Stimulated activated CD4-positive, alpha-beta T cell treated with anti-CD3 and anti-CD28 coated beads, Interleukin-2, amount 100 ng/mL, for 48 hours (primary cell): ENCODE measurements around the gene USP49.
"Not testable (repeated sequence)": the region's sequence is repeated elsewhere in the genome, so short reads cannot be mapped to it uniquely, and the experiment has no call there.

Experiments
- DNase-seq, 2 donors: peaks; one replicate each; pipeline ENCODE4 v3.0.0-alpha.2; 2020

USP49 gene

DNA sequence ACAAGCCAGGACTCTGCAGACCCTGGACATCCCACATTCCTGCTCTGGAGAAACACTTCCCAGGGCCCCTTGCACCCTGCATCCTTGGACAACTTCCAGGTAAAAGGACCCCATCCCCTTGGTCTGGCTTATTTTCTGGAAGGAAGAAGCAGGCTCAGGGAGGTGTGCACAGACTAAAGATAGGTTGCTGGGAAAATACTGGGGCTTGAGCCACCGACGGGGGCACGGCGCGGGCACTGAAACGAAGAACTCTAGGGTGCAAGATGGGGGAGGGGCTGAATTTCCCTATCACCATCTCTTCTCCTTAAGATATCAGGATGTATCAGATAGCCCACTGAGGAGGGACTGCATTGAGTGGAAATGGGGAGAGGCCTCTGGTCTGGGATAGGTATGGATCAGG is 116.3 kb downstream of the USP49 start:
- DNase-seq = no peak

DNA sequence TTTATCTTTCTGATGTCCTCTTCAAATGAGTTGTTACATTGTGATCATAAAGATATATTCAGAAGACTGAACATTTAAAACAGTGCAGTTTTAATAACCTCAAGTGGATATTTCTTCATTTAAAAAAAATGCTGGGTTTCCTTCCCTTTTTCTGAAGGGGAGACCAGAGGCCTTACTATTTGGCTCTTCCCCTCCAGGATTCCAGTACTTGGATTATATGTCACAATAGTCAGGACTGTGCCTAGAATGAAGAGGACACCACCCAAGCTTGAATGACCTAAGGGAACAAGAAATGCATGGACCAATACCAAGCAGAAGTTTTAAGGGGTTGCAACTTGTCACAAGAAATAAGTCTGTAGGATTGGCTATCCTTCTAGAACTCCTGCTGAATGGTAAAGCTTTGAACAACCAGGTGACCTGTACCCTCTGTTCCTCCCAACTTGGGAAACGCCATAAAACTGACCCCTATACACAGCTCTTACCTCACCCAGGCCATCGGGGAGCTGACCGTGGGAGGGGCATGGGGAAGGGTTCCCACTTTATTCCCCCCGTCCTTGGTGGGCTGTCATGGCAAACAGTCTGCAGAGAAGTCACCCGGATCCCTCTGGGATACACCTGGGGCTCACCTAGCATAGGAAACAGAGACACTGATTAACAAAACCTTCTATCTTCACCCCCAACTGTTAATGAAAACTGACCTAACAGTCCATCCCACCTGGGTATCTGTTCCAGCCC is 117.5 kb downstream of the USP49 start:
- DNase-seq = no peak

DNA sequence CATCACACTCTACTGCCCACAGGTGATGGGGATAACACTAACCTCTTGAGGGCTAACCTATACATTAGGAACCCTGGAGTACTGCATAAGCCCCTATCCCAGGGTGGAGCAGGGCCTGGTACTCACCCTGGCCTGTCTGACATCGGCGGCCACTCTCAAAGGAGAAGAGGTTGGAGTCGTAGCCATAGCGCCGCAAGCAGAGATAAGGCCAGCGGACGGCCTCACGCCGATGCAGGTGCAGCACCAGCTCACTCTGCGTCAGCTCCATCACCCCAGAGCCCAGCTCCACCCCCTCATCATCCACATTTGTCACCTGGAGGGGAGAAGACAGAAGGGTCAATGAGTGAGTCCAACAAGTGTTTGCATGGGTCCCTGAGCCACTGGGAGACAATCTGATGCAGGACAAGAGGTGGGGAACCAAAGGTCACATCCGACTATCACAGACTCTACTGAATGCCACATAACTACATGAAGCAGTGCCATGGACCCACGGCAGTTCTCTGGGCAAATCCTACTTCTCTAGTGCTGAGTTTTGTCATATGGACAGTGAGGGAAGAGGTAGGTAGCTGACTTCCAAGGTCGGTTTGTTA is 119.8 kb downstream of the USP49 start:
- no peak for DNase-seq

DNA sequence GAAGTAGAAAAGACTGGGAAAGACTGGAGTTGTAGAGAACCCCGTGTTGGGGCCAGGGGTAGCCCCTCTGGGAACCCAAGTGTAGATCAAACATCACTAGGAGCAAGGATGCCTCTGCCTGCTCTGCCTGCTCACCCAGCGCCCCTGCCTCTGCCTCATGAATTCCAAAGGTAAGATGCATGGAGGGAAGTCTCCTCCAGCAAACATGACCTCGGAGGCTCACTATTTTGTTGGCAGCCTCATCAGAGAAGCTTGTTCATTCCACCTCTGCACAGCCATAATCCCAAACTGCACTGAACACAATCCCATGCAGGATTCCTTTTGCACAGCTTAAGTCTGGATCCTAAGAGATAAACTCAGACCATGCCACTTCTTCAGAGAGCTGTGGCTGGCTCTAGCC is 120.3 kb downstream of the USP49 start:
- no peak for DNase-seq

DNA sequence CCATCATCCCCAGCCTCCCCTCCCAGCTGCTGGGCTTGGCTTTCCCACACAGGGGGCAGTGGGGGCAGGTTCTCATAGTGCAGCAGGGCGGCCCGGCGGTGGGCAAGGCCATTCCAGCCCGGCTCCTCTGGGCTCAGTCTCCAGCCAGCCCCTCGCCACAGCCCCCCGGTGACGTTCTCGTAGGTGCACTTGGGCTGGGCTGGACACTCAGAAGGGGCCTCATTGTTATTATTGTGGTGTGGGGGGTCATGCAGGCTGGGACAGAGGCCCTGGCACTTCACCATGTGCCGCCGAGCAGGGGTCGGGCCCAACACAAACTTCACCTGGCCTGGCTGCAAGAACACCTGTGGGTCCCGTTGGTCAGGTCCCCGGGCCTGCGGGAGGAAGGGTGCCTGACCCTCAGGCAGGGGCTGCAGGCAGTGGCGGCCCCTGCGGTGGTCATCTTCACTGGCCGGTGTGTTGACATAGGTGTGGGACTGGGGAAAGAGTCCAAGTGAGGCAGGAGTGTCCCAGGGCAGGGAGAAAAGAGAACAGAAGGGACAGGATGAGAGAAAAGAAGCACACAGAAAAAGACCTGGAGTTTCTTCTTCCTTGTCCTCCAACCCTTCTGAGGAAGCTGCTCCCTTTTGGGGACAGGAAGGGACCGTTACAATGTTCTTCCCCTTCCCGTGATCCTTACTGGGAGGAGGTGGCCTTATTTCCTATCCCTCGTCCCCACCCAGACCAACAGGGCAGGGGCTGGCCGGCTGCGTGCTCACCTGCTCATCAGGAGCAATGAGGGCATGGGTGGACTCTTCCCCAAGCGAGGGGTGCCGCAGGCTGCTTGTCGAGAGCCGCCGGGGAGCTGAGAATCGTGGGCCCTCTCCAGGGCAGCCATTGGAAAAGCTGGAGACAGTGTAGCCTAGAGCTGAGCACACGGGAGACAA is 123.9 kb downstream of the USP49 start:
- no peak for DNase-seq

DNA sequence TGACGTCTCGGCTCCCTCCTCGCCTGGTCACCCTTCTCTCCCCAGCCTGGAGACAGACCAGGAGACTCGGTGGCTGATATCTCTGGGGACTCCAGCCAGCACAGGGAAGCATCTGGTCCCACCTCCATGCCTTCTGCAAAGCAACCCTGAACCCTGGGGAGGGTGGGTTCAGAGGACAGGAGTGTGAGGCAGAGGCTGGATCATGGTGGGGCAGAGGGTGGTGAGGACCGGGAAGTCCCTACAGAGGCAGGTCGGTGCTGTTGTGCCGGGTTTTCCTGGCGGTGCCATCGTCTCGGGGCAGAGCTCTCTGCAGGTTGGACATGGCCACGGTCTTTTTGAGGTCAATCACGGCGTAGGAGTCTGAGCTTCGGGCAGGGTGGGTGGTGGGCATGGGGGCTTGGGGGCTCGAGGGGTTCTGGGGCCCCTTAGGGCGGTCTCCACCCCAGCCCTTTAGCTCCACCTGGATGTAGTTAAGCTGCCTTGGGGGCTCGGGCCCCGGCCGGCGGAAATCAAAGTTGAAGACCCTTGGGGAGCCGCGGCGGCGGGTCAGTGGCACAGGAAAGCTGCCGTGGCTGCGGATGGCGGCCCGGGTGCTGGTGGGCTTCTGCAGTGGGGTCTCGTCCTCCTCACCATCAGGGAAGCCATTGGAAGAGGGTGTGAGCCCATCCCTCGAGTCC is 124.7 kb downstream of the USP49 start:
- no peak for DNase-seq

DNA sequence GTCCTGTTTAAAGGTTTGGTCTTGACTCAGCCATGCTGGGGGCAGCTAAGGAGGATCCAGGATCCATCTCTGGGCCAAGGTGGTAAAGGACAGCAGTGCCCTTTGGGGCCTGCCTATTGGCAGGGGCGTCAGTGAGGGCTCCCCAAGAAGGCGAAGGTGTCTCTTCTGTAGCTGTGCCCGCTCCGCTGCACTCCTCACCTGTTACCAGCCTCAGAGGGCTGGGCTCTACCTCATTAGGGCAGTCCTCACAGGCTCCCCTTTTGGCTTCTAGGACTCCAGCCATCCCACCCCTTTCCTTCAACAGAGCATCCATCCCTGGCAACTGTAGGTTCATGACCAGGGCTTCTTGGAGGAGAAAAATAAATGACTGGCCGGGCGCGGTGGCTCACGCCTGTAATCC is 125.8 kb downstream of the USP49 start:
- DNase-seq = no peak

DNA sequence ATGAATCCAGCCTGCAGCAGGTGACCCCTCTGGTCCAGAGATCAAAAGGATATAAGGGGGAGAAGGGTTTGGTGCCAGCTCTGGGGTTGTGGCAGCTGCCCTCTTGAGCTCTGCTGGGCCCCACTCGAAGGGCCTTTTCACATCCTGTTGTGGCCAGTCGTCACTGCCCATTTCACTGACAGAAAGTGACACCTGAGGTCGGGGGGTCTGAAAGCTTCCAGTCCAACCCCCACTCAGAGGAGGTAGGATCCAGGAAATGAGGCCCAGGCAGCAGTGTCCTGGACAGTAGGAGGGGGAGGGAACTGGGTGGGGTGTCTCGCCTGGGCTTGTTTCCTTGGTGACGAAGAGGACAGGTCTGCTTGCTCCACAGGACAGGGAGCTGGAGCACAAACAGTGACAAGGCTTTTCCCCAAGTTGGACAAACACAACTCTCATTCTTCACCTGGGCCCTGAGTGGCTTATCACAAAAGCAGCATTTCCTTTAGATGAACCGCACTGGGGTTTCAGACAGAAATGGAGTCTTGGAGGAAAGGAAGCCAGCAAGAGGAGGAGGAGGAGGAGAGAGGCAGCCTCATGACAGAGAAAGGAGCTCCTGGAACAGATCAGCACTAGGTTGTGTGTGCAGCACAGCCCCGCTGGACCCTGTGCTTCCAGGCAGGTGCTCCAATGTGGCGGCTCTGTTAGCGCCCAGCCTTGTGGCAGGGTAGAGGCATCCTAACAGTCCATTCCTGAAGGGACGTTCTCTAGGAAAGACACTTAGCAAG is 126.4 kb downstream of the USP49 start:
- no peak for DNase-seq

DNA sequence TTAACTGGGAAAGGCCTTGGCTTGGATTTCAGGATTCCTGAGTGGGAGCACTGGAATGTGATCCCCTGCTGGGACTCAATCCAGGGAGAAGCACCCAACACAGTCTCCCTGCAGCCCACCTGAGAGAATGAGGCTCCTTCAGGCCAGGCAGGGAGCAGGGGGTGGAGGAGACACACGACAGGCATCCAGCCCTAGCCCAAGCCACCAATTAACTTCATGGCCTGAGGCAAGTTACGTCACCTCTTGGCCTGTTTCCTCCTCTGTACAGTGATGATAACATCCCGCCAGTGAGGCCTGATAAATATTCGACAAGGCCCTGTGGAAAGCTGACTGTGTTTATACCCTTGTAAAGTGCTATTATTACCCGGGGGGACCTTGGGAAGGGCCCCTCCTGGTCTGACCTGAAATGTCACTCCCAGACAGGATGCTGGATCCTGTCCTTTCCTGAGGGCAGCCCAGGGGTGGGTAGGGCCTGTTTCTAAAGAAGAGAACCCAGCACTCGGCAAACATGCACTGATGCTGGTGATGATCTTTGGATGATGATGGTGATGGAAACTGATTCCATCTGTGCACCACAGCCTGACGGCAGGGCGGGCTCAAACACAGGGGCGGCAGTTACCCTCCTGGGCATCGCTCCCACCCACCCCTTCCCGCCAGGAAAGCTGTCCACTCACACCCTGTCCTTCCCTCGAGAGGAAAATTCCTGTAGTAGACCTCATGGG is 127.9 kb downstream of the USP49 start:
- no peak for DNase-seq

DNA sequence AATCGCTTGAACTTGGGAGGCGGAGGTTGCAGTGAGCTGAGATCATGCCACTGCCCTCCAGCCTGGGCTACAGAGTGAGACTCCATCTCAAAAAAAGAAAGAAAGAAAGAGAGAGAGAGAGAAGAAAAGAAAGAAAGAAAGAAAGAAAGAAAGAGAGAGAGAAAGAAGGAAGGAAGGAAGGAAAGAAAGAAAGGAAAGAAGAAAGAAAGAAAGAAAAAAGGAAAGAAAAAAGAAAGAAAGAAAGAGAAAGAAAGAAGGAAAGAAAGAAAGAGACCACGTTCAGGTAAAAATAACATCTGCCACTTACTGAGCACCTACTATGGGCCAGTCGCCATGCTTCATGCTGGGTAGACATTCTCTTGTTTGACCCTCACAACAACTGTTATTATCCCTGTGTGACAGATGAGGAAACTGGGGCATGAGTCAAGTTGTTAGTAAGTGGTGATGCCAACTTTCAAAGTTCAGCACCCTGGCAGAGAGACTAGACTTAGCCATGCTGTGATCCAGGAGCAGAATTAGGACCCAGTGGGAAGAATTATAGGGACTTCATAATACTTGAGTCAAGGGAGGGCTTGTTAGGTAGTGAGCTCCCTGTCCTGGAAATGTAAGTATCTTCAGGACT is 129.0 kb downstream of the USP49 start:
- DNase-seq = not testable (repeated sequence)

DNA sequence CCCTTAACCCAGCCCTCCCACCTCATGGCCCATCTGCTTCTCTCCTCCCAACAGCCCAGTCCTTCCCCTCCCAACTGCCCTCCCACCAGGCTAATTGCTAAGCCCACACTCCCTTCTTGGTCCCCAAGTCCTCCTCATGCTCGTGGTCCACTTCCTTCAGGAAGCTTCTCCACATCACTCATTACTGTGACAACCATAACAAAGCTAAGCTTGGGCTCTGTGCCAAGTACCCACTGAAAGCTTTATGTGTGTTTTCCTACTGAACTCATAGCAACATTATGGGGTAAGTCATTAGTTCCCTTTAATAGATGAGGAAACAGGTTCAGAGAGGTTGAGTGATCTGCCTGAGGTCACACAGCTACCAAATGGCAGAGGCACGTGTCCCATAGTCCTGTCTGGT is 131.7 kb downstream of the USP49 start:
- no peak for DNase-seq

DNA sequence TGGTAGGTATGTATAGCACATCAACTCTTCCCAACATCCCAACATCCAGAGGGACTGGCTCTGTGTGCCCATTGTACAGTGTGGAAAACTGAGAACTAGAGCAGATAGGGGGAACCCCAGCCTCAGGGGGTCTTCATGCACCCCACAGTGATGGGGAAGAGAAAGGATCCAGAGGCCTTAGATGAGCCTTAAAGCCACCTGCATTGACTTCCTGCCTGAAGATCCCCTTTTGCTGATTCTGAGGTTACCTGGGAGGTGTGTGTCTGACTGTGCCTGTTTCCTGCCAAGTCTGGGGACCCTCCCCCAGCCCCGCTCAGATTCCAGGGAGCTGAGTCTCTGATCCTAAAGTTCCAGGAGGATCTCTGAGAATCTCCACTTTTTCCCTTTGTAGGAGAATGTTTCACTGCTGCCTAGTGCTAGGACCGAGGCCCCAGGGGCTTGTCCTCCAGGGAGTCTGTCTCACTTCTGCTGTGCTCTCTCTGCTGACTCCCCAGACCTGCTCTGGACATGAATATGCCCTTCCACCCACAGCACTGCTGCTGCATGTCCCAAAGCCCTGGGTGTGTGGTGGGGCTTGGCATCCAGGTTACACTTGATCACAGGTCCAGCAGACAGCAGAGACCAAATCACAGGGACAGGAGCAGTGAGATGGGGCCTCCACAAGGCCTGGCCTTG is 135.1 kb downstream of the USP49 start:
- no peak for DNase-seq

DNA sequence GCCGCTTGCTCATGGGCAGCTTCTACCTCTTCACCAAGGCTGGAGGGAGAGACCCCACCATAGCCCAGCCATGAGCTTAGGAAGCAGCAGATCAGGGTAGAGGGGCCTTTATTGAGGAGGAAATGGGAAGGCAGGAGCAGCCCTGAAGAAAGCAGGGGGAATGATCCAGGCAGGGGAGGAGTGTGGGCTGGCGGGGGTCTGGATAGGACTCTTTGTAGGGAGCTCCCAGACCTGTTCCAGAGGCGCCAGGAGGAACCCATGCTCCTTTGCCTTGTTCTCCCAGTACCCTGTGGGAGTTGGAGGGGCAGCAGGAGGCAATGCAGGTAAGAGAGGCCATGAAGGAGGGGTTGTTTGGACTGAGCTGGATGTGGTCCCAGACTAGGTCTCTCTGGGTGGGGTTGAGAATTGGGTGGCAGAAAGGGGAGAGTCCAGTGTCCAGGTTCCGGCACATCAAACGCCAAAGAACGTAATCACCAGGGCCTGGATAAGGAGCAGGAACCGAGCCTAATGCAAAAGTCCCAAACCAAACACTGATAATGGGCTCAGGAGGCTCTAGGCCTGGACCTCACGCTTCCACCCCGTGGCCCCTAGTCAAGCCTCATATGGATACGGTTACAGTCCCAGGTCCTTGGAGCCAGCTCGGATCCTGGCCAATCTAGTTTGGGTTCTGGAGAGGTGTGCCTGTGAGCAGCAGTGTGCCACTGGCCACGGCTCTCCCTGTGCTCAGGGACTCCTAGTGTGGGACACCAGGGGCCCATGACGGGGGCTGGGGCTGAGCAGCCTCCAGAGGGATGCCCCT is 135.9 kb downstream of the USP49 start:
- DNase-seq = no peak

DNA sequence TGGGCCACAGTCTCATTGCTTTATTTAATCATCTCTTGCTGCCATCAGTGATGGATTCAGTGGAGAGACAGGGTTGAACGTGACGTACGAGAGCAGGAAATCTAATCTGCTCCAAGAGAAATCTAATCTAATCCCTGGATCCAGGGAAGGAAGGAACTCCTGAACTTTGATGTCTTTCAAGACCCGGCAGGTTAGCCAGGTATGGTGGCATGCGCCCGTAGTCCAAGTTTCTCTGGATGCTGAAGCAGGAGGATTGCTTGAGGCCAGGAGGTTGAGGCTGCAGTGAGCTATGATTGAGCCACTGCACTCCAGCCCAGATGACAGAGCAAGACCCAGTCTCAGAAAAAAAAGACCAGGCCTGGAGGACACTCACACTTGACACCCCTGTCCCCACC is 136.5 kb downstream of the USP49 start:
- no peak for DNase-seq

DNA sequence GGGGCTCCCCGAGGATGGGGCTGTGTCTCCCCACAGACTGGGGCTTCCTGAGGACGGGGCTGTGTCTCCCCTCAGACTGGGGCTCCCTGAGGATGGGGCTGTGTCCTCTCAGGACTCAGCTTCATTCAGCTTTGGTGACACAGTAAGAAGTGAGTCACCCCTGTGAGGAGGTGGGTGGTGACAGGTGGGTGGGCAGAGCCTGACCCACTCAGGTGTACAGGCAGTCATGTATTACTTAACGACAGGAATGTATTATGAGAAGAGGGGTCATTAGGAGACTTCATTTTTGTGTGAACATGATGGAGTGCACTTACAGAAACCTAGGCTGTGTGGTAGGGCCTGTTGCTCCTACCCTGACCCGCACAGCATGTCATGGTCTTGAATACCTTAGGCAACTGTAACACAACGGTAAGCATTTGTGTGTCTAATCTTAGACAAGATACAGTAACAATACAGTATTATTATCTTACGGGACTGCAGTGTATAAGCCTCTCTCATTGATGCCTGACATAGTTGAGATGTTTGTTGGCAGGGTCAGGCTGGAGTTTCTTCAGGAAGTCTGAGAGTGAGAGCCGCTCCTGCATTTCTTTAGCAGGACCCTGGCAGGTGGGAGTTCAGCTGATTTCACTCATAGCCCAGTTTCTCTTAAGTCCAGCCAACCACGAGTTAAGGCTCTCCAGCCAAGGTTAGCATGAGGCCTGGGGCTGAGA is 137.1 kb downstream of the USP49 start:
- DNase-seq = no peak

DNA sequence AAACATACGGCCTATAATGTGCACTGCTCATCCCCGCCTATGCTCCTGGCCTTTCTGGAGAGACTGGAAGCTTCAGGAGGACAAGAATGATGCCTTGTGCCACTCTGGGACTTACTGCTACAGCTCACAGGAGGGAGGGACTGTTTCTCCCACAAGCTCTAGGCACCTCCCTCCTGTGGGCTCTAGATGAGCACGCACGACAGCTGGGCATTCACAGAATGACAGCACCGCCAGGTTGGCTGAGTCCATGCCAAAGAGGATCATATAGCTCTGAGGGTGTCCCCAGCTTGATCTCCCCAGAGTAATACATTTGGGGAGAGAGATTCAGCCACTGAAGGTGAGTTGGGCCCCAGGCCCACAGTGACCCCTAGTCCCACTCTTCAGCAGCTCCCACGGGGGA is 137.9 kb downstream of the USP49 start:
- no peak for DNase-seq

DNA sequence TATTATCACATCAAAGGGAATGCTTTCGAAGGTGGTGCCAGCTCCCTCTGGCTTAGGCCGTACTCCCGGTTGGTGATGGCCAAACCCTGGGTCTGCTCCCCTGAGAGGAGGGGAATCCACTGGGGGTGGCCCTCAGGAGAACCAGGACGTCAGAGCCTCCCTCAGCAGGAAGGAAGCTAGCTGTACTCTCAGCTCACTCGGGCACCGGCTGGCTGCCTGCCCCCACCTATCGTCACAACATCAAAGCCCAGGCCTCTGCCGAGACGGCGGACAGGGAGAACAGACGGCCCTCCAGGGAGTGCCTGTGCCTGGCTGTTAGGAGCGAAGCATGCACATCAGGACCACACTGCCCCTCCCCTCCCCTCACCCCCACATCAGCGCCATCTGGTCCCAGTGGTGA is 138.8 kb downstream of the USP49 start:
- DNase-seq = no peak

DNA sequence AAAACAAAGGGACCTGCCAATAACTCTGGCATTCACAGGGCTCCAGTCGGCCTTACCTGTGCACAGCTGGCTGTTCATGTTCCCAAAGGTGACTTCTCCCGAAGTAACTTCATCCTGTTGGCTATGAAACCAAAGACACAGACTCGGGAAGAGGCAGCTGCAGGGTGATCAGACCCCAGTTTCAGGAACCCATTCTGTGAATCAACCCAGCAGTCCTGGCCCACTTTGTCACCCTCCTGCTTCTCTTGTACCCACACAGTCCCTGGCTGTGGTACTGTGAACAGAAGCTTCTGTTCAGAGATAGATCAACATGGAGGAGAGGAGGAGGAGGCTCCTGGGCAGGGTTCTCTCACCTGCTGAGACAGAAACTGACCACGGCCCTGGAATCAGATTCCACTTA is 139.3 kb downstream of the USP49 start:
- no peak for DNase-seq

DNA sequence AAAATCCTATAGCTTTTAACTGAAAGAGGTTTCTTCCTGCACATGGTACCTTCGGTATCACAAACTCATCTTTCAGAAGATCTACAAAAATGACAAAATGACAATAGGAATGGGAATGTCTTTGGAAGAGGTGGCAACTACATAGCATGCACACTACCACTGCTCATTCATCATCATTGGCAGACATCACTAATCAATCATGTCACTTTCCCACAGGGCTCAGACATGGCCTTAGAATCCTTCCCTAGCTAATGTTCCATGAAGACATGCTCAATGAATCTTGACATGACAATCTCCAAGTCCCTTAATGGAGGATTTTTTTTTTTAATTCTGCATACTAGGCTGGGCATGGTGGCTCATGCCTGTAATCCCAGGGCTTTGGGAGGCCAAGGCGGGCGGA is 144.8 kb downstream of the USP49 start:
- no peak for DNase-seq
